CD4-positive, alpha-beta T cell treated with Interleukin-21 for 1 hour (primary cell): ENCODE data around the gene PLXNC1.

Experiments used
- DNase-seq: peaks from one replicate; pipeline ENCODE4 v3.0.0-alpha.2; 2020

The PLXNC1 gene

DNA sequence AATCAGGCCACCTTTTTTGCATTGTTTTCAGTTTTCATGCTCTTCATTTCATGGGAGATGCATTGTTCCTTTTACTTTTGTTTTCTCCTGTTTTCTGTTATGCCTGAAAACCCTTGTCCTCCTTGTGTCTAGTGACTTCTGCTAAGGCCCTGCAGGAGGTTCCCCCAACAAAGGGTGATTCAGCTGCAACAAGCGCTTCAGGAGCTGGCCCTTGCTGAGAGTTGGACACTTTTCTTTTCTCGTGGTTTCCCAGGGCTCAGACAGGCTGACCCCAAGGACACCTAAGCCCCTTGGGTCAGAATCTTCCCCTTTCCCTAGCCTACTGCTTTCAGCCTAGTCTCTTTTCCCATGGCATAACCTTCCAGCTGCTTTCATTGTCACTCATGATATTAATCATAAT is 98.9 kb downstream of the PLXNC1 start:
- no peak for DNase-seq

DNA sequence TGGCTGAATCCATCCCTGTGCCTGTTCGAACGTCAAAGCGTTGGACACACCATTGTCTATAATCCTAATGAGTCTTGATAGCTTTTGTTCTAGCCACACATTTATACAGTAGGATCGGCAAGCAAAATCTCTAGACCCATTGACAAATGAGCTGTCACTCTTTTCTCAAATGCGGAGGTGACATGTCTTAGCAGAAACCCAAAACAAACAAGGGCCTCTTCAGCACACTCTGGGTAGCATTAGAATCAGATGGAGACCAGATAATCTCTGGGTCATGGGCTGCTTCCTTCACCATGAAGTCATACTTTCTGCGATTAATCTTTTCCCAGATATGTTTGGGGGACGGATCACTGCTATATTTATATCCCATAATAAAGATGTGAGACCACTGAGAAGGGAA is 100.2 kb downstream of the PLXNC1 start:
- DNase-seq = no peak

DNA sequence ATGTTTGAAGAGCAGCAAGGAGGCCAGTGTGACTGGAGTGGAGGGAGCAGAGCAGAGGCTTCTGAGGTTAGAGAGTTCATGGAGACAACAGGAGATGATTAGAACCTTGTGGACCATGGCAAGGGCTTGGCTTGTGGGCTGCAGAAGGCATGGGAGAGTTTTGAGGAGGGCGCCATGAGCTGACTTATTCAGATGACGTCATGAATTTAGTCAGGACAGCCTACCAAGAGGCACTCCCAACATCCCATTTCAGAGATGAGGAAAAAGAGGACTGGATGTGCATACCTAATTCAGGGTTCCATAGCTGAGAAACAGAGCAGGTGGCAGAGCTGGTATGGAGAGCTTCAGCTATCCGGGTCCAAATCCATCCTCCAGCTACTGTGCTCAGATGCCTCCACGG is 101.8 kb downstream of the PLXNC1 start:
- no peak for DNase-seq

DNA sequence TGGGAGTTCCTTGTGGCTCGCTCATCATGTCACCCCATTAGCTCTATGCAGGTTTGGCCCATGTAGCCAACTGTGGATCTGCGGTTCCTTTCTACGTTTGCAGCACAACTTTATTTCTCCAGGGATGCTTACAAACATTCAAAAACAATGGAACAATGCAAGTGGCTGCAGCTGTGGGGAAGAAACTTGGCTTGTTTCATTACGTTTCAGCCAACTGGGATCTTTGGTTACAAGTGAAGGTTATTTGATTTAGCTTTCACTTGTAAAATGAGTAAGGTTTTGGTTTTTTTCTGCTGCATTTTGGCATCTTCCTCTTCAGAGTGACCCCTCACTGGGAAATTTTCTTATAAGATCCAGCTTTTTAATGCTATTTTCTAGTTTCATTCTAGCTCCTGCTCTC is 105.9 kb downstream of the PLXNC1 start:
- DNase-seq = no peak

DNA sequence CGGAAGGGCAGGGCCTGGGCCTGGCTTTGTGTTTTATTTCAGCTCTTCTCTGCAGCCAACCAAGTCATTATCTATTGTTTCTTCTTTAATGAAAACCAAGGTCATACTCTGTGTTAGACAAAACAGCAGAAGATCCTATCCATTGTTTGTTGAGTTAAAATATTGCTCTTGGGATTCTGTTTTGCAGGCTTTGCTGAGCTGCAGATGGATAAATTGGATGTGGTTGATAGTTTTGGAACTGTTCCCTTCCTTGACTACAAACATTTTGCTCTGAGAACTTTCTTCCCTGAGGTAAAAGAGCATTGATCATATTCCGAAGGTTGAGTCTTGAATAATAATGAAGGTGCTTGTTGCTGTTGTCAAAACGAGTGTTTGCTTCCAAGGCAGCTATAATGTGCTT is 106.6 kb downstream of the PLXNC1 start:
- no peak for DNase-seq

DNA sequence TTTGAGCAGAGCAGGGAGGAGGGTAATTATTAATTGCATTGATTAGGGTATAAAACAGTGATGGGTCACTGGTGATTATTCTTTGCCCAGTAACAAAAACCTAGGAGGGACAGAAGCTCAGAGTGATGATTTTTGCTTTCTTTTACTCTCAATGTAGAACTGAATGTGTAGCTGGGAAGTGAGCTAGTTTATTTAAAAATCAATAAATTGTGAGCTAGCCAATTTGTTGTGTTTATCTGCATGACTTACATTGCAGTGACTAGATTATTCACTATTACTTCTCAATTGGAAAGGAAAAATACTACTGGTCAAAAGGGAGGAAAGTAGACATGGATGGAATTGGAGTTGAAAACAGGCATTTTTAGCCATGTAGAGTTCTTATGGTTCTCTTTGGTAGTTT is 107.1 kb downstream of the PLXNC1 start:
- no peak for DNase-seq

DNA sequence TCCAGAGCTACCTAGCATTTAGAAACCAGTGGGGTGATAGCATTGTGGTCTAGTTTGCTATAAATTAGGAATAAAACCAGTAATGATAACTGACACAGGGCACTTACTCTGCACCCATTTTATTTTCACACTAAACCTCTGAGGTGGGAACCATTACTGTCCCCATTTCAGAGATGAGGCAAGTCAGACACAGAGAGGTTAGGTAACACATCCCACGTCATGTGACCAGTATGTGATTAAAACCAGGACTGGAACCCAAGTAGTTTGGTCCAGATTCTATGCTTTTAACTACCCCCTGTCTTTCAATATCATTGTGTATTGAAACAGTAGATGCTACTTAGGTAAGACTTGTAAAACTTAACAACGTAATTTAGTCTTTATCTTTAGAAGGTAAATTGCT is 110.2 kb downstream of the PLXNC1 start:
- no peak for DNase-seq

DNA sequence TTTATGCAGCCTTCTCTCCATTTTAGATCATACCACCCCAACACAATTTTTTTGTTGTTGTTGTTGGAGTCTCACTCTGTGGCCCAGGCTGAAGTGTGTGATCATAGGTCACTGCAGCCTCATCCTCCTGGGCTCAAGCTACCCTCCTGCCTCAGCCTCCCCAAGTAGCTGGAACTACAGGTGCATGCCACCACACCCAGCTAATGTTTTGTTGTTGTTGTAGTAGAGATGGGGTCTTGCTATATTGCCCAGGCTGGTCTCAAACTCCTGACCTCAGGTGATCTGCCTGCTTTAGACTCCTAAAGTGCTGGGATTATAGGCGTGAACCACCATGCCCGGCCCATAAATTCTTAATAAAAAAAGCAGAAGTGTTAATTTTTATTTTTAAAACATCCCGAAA is 111.6 kb downstream of the PLXNC1 start:
- no peak for DNase-seq

DNA sequence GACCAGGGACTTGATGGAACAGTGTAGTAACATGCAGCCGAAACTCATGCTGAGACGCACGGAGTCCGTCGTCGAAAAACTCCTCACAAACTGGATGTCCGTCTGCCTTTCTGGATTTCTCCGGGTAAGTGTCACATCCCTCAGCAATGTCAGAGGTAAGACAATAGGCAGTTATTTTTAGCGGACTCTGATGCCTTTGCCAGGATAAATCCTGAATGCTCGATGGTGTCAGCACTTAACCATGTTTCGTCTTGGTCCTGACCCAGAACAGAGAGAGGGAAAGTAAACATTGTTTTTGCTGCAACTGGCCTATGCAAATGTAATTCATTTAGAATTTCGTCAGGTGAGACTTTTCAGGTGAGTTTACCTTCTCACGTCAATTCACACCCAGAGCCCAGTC is 112.3 kb downstream of the PLXNC1 start:
- DNase-seq = no peak

DNA sequence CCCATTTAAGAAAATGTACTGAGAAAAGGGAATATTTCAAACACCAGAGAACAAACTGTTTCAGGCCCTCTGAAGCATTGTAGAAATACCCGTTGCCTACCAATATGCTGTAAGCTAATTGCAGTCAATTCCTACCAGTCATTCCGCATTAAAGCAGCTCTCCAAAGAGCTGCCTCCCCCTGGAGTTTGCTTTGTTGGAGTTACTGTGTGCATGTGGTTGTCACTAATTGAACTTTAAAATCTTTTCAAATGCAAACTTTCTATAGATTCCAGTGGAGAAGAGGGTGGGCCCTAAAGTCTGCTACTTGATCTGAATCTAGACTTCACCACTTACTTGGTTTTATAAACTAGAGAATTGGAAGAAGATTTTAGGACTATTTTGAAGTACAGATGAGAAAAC is 112.7 kb downstream of the PLXNC1 start:
- no peak for DNase-seq

DNA sequence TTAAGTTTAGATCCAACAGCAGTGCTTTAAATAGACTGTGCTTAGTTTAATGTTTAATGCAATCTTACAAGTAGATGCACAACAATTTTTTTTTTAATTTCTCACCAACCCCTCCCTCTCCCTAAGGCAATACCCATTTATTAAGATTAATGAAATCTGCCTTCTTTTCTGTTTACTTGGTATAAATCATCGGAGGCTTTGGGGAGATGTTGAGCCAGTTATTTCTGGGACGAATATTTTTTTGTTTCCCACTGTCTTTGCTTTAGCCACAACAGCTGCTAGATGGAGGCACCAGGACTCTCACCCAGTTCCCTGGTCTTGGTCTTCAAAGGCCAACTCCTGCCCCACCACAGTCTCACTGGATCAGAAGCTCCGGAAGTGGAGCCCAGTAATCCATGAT is 113.4 kb downstream of the PLXNC1 start:
- DNase-seq = no peak

DNA sequence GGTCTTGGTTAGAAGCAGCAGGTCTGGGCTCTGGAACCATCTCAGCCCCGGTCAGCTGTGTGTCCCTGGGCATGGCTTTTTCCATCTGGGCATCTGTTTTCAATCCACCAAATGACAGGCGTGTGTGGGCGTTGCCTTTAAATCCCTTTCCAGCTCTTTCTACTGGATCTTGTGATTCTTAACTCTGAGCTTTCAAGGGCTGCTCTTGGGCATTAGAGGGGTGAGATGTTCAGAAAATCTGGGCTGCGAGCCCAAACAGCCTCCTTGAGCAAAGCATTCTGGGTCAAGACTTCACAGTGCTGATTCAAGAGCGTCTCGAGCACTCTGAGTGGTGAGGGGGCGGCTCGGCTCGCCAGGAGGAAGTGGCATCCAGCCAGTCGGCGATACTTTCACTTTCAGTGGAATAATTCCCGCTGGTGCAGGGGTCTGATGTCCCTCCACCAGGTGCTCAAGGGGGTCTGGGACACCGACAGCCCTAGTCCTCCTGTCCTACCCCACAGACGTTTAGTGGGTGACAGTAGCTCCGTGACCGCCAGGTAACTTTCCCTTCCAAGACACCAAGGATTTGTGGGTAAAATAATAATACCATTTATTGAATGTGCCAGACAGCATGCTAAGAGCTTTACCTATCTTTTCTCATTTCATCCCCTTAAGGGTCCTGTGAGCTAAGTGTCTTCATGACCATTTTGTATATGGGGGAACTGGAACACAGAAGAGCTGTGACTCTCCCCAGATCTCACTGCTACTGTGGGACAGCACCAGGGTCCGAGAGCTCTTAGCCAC is 114.0 kb downstream of the PLXNC1 start:
- DNase-seq = peak; percentile 79

DNA sequence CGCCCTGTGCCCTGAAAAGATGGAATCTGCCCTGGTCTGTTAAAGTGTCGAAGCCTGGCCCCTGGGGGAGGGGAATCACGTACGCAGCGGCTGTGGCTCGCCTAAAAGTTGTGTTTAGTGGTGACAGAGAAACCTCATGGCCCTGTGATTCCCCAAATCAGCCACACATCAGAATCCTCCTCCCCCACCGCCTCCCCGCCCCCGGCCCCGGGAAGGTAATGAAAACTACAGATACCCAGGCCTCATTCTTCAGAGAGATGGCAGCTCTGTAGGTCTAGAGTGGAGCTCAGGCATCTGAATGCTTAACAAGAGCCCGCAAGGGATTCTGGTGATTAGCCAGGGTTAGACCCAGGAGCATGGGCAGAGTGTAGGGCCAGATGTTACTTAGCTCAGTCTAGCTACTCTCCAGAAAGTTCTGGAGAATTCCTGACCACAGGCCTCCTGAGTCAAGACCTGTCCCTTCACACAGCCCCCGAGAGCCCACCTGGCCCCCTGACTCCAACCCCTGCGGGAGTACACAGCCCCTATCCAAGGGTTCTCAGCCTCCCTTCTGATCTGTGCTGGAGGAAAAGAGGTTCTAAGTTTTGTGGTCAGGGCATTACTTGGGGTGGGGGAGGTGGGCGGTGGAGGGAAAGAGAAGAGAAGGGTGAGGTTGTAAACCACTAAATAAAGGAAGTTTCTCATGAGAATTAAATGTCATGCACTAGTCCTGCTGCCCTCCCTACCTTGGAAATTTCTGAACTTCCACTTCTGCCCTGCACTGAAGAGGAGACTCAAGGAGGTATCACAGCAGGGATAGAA is 114.8 kb downstream of the PLXNC1 start:
- DNase-seq = peak; percentile 74

DNA sequence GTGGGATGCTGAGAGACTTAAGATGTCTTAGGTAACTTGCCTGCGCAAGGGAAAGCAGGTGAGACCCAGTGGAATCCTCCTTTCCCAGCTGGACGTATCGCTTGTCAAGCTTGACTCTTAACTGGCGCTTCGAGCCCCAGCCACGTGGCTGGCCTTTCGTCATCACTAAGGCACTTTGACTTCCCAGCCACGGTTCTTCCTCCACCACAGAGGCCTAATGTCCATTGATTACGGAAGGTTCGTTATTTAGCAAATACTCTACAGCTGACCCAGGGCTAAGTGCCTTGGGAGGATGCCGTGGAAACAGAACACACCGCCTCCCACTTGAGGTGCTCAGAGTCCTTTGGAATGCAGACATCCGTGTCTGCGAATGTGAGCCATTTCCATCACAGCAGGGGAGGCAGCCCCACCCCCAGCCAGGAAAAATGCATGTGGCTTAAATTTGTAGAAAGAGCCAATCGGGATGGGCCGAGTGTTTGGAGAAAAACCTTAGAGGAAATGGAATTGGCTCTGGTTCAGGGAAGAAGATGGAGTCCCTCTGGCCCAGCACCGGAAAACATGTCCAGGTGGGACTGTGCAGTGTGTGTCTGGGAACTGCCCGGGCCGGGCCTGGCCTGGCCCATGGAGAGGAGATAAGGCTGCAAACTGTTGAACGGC is 115.7 kb downstream of the PLXNC1 start:
- no peak for DNase-seq

DNA sequence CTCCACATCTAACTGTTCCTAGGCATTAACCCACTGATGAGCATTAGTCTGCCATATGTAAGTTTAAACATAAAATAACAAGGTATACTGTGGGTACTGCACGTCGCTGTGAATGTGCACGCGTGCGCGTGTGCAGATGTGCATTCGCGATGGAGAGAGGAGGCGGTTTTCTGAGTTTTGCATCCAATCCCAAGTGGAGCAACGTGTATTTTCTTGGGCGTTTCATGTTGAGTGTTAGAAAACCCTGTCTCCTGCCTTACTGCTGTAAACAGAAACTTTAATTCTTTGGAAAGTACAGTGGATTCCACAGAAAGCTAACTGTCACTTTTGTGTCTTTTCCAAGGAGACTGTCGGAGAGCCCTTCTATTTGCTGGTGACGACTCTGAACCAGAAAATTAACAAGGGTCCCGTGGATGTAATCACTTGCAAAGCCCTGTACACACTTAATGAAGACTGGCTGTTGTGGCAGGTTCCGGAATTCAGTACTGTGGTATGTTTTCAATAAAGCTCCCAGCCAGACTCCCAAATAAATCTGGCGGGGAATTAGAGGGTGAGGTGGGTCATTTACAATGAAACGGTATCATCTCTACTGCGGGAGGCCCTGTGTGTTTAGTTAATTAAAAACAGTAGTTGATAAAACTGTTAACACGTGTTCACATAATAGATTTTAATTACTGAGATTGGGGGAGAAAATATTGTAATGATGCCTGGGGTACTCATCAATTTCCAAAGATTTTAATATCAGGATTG is 116.5 kb downstream of the PLXNC1 start:
- no peak for DNase-seq

DNA sequence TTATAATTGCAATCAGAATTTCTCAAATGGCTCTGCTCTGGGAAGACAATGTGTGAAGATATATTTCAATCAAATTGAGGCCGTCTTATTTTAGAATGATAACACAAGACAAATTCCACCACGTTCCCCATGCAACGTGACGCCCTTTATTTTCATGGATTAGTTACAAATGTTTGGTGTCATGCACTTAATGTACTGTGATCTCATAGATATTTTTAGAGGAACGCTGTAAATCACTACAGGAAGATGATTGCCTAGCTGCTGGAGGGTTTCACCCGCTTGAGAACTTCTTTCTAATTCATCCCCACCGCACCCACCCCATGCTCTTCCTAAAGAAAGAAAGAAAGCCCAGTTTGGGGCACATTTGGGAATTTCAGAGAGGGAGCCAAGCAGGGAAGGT is 117.2 kb downstream of the PLXNC1 start:
- DNase-seq = no peak

DNA sequence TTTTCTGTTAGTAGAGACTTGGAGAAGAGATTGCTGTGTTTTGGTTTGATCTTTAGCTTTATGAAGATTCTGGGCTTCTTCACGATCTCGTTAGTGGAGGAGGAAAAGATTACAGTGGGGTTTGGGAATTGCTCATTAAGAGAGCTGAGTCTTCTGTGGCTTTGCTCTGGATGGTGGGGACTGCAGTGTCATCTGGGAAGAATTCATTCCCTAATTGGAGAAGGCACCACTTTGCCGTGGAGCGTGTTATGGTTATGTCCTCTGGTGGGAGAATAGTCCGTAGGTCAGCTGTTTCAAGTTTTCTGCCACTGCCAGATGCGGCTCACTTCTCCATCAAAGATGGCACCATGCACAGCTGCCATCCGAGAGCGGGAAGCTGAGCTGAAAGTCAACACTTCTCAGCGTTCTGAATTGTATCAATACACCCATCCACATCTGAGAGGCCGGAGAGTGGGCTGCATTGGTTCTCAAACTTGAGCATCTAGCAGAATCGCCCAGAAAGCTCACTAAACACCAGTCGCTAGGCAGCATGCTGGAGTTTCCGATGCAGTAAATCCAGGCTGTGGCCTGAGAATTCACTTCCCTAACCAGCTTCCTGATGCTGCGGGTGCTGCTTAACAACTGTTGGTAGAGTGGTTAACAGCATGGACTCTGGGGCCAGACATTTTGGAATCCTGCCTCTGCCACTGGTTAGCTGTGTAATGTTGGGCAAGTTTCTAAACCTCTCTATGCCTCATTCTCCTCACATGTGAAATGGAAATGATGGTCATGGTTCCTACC is 117.8 kb downstream of the PLXNC1 start:
- DNase-seq = no peak

DNA sequence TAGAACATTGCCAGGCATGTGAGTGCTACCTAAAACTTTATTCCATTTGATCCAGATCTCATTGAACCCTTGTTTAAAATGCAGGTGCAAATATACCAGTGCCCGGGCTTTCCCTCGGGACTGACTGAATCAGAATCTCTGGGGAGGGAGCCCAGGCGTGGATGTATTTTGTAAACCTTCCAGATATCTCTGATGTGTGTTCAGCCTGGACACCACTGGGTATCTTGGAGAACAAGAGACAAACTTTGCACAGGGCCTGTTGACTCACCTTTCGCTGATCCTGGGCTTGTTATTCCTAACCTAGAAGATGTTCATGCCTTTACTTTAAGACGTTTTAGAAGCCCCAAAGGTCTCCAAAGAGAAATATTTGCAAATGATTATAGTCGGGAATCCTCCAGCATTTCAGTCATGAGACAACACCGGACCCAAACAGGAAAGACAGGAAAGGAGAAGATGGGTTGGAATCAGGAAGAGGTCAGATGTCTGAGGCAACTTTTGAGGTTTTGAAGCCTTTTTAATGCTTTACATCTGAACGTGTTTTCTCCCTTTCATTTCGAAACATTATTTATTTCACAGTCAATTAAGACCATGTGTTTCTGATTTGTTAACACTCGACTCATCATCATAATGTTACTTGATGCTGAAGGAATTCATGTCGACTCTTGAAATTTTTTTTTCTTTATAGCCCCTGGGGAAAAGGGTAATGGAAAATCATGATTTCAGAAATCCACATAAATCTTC is 118.6 kb downstream of the PLXNC1 start:
- no peak for DNase-seq

DNA sequence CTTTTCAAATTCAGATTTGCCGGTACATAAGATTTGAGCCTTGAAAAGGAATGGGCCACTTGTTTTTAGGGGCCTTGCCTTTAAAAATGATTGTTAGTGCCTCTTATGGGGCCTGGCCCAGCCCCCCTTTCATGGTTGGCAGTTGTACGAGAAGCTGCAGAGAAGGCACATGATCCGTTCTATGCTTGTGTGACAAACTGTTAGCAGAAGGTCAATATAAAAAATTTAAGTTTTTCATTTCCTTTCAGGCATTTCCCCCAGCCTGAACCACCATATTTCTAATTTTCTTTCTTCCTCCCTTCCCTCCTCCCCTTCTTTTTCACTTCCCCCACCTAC is 119.1 kb downstream of the PLXNC1 start:
- DNase-seq = no peak

DNA sequence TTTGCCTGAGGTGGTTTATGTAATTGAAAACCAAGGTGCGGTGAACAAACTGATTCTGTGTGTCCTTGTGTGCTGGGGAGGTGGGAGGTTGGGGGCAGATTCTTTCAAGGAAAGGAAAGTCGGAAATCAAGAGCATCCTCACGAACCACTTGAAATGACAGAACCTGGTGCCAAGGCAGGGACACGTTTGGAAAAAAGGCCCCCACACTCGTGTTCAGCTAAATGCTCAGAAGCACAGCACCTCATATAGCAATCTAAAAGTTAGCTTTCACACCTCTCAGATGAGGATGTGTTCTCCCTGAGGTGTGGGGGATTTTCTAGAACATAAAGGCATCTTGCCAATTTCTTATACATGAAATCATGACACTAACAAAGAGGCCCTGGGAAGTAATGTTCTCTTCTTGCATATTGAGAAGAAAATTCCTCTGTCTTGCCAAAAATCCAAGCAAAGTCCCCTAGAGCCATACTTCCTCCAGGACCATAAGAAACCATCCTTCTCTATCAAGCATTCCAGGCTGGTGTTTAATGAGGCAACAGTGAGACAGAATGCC is 119.6 kb downstream of the PLXNC1 start:
- no peak for DNase-seq

DNA sequence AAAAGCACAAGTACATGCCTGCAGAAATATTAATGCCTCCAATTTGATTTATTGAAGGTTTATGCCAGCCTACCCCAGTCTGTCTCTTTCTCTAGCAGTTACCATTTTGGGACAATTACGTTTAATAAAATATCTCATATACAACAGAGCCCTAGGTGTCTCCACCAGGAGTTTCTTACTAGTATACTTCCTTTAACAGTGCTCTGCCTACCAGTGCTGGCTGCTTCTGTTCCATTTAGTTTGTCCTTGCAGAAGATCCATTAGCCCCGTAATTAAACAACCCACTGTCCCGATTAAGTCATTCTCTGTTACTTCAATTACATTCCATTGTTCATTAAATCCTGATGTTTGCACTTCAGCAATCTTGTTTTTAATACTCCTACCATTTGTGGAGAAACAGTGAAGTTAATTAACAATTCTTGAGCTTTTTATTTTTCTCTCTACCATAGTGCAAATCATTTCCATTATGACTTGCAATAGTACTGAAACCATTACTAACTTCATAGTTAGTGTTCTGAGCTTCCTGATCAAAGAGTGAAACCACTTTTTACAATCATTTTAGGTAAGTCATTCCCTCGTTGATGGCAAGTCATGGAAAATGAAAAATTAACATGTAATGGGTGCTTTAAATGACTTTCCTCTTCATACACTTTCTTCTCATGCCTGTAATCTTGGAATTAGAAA is 121.1 kb downstream of the PLXNC1 start:
- no peak for DNase-seq
